Sciatic nerve (tissue), 2 donors: ENCODE measurements around the gene RALGAPB. TPM values are rescaled to one million over a fixed set of nuclear protein-coding genes. Genes with fewer than 3 reads are reported as not detected.

Experiments used
- ATAC-seq: fragments of 200-7000 bp; cut with Tn5 transposase; one replicate; pipeline ENCODE4 v1.9.1; 2020; ENCODE audit warnings: mild to moderate bottlenecking, moderate library complexity
- DNase-seq: peaks from one replicate; pipeline ENCODE4 v3.0.0-alpha.2; 2020; ENCODE audit warnings: low spot score
- intact Hi-C: fragments of 100-400 bp; cut with DNase I; formaldehyde crosslinking; loops from one replicate; pipeline ENCODE4 v1.14.2; 2022
- total RNA-seq: library from RNA; stranded (reverse); fragmentation: NEBNext Ultra II Directional; extraction: Animal tissue kit (Norgen Biotek cat#: 25700); gene quantifications from one replicate; pipeline ENCODE4 v1.2.1, GENCODE V29; 2021
- donor health status: DM: no; HTN: no; CAD: no.
- donor health status: DM: no; HTN: no; CAD: no.

RALGAPB gene
- total RNA-seq, 1 donor from 2014 or later: 40.9 TPM

DNA sequence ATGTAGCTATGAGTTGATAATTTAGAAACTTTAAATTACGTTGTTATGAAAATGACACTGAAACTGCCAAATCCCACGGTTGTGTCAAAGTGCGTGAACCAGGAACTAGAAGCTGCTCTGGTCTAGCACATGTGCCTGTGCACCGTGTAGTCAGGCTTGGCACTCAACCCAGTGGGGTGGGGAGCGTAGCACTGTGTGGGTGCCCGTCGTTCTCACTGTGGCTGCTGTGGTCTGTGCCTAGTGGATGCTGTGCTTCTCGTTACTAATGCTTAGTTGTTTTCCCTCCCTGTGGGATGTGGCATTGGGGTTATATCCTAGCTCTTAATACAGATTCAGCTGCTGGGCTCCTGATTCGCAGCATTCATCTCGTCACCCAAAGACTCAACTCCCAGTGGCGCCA, 62.1 kb downstream of the RALGAPB start:
- no peak for DNase-seq
- intact Hi-C loops: no loop called here
- ATAC-seq: no peak

- intact Hi-C loops: no loop called here
- no peak for ATAC-seq
- DNase-seq: no peak
Observed at GRCh38 chr20:38536310-38536709, 63.7 kb downstream of the RALGAPB start.

- ATAC-seq (no peak), DNase-seq (no peak)
- intact Hi-C loops: no loop called here
Observed at GRCh38 chr20:38537176-38537575, 64.5 kb downstream of the RALGAPB start.

DNA sequence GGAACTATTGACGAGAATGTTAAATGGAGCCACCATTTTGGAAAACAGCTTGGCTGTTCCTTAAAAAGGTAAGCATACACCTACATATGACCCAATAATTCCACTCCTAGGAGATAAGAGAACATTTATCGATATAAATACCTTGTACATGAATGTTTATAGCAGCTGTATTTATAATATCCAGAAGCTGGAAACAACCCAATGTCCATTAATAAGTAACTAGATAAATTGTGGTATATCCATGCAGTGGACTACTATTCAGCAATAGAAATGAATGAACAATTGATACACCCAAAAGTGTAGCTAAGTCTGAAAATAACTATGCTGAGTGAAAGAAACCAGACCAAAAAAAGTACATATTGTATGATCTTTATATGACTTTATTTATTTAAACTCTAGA, 66.1 kb downstream of the RALGAPB start:
- intact Hi-C loops: no loop called here
- no peak for ATAC-seq
- no peak for DNase-seq

- ATAC-seq (no peak), DNase-seq (no peak)
- intact Hi-C loops: no loop called here
Observed at GRCh38 chr20:38543014-38543906, 70.6 kb downstream of the RALGAPB start.

DNA sequence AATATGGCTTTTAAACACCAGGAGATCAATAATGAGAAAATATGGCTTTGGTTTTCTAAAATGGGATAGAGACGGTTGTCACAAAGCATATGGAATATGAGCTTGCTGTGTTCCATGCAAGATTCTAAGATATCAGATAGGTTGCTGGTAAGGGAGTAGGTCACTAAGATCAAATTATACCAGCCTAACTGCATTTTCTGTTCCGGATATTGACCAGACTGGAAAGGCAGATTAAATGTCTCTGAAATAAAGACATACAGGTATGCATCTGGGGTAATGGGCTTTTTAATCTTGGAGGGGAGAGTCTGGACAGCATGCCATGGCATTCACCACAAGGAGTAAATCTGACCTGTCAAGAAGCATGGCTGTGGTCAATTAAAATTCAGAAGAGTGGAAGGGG, 73.1 kb downstream of the RALGAPB start:
- no peak for ATAC-seq
- DNase-seq: no peak
- intact Hi-C loops: no loop called here

GRCh38 chr20:38547288-38548085, 74.8 kb downstream of the RALGAPB start:
- intact Hi-C loops: no loop called here
- DNase-seq (no peak), ATAC-seq (no peak)

- intact Hi-C loops: no loop called here
- no peak for DNase-seq
- no peak for ATAC-seq
Observed at GRCh38 chr20:38548356-38549083, 75.9 kb downstream of the RALGAPB start.

DNA sequence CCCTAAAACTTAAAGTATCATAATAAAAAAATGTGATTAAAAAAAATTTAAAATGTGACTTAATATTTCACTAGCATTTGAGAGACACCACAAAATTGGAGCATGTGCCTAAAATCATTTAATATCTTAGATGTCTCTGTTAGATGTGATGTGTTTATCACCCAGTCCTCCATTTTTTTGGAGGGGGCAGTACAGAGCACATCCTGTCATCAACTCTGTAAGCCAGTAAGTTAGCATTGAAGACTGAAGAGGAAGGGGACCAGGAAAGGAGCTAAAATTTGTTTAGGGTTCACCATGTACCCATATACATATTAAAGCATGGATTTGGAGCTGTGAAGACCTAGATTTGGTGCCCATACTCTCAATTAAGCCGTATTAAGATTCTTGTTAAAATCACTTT, 77.6 kb downstream of the RALGAPB start:
- ATAC-seq (no peak), DNase-seq (no peak)
- intact Hi-C loops: loop anchor here (10.0 kb wide), 1 partner anchor 1855 kb away; no protein-coding TSS in a partner anchor

DNA sequence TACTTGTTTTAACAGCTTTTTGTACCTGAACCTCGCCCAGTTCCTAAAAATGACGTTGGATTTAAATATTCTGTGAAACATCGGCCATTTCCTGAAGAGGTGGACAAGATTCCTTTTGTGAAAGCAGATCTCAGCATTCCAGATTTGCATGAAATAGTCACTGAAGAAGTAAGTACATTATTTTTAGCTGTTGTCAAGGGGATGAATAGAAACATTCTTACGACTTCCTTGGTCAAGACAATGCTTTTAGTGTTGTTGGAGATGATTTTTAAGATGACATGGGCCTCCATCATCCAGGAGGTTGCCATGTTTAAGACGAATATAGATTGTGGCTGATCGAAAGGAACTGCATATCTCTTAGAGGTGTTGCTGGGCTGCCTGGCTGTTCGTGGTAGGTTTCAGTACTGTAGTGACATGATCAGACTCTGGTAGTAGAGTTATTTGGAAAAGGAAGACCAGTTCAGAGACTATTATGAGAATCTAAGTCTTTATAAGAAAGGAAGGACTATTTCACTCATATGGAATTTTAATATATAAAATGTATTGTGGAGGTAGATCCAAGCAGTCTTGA, 78.5 kb downstream of the RALGAPB start:
- intact Hi-C loops: loop anchor here (10.0 kb wide), 1 partner anchor 1856 kb away; no protein-coding TSS in a partner anchor
- DNase-seq: no peak
- ATAC-seq: no peak

- DNase-seq: no peak
- intact Hi-C loops: loop anchor here (10.0 kb wide), 1 partner anchor 1860 kb away; no protein-coding TSS in a partner anchor
- ATAC-seq: no peak
Observed at GRCh38 chr20:38554986-38555385, 82.3 kb downstream of the RALGAPB start.

GRCh38 chr20:38555395-38555794, 82.8 kb downstream of the RALGAPB start:
- intact Hi-C loops: loop anchor here (10.0 kb wide), 1 partner anchor 1861 kb away; no protein-coding TSS in a partner anchor
- ATAC-seq (no peak), DNase-seq (no peak)

GRCh38 chr20:38557174-38557573, 84.5 kb downstream of the RALGAPB start:
- DNase-seq (no peak), ATAC-seq (no peak)
- intact Hi-C loops: loop anchor here (10.0 kb wide), 1 partner anchor 1862 kb away; no protein-coding TSS in a partner anchor

DNA sequence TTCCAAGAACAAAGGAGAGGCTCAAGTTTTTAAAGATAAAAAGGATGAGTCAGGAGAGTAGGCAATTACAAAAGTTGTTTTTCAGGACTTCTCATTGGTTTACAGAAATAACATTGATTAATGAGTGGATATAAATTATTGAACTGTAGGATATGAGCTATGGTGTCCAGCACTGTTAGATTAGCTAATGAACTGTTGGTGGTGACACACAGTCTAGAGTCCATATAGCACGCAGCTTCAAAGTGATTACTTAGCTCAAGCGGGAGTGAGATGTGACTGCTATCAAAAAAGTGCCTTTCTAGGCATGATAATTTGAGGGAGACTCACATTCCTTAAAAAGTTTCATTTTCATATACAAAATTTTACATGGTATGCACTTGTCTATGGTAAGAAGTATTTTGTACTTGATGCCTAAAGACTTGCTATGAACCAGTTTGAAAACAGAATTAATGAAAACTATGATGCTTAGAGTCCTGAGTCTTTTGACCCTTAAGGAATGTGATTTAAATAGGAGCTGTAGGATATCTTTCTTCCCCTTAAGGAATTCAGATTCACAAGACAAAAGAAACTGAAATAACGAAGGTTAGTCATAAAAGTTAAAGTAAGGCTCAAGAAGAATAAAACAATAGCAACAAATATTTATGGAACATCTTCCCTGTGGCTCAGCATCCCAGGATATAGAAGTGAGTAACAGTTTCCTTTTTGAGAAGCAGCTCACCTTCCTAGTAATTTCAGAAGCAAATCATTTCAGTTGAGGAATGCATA, 86.1 kb downstream of the RALGAPB start:
- intact Hi-C loops: loop anchor here (10.0 kb wide), 1 partner anchor 1864 kb away; no protein-coding TSS in a partner anchor
- DNase-seq: no peak
- ATAC-seq: no peak

DNA sequence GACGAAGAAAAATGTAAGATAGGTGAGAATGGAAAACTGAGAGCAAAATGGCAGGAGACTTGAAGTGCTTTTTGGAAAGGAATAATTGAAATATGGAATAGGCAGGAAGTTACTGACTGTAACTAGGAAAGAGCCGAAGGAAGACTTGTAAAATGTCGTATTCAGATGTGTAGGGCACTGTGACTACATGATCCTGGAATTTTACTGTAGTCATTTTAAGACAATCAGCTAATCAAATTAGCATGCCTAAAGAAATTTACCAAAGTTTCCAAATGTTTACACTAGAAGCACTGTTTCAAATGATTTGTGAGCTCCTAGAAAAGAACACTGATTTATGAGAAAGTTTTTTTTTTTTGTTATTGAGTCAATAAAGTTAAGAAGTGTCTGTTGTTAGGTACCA, 87.1 kb downstream of the RALGAPB start:
- DNase-seq (no peak), ATAC-seq (no peak)
- intact Hi-C loops: loop anchor here (10.0 kb wide), 1 partner anchor 1865 kb away; no protein-coding TSS in a partner anchor

- ATAC-seq (no peak), DNase-seq (no peak)
- intact Hi-C loops: no loop called here
Observed at GRCh38 chr20:38563802-38564431, 91.3 kb downstream of the RALGAPB start.

DNA sequence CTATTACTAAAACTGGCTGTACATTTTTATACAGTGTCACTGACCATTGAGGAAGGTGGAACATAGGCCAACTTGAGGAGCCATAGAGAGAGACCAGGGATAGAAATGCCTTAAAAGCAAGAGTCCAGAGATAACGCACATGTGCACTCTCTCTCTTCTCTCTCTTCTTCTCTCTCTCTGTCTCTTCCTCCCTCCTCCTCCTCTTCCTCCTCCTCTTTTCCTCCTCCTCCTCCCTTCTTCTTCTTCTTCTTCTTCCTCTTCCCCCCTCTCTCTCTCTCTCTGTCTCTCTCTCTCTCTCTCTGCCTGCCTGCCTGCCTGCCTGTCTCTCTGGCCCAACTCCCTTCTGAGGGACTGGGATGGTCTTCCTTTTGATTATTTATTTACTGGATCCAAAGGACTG, 92.0 kb downstream of the RALGAPB start:
- ATAC-seq (no peak), DNase-seq (no peak)
- intact Hi-C loops: no loop called here
